NCI-H1436 (cell line): ENCODE data around the gene ZSCAN1.
"Not testable (repeated sequence)": the region's sequence is repeated elsewhere in the genome, so short reads cannot be mapped to it uniquely, and the experiment has no call there.

Source experiments
- DNase-seq: peaks from one replicate; lab custom pipeline; 2025; lab: John Stamatoyannopoulos, UW

ZSCAN1 gene, protein sequence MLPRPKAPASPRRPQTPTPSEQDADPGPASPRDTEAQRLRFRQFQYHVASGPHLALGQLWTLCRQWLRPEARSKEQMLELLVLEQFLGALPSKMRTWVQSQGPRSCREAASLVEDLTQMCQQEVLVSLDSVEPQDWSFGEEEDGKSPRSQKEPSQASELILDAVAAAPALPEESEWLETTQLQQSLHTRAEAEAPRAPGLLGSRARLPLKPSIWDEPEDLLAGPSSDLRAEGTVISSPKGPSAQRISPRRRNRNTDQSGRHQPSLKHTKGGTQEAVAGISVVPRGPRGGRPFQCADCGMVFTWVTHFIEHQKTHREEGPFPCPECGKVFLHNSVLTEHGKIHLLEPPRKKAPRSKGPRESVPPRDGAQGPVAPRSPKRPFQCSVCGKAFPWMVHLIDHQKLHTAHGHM

DNA sequence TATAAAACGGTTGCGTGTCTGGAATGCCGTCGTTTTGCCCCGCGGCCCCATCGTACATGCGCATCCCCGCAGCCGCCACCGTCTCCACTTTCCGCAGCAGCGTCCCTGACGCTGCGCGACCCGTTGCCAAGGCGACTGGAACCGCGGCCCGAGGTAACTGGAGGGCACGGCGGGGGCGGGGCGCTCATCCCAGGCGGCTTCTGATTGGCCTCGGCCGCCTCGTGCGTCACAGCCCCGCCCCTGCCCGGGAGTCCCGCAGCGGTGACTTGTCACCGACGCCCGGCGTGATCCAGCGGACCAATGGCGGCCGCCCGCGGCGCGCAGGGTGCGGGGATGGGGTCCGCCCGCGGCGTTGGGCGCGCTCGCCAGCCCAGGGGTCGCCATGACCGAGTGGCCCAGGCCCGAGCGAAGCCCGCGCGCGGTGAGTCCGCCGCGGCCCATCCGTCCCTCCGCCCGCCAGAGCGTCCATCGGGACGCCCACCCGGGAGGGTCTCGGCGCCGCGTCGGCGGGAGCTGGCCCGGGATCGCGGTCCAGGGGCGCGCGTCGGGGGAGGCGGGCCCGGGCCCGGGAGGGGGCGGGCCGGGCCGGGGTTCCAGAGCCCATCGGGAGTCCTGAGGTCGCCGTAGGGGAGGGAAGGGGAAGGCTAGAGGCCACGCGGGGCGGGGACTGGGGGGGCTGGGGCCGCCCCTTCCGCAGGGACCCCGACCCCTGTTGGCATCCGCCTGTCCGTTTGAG lies at the start of gene ZSCAN1:
TSS of gene ZSCAN1 (plus strand) at position 285 of the 736 bp plus-strand sequence. CDS start 3,812 bp downstream, outside the sequence.
- no peak for DNase-seq

DNA sequence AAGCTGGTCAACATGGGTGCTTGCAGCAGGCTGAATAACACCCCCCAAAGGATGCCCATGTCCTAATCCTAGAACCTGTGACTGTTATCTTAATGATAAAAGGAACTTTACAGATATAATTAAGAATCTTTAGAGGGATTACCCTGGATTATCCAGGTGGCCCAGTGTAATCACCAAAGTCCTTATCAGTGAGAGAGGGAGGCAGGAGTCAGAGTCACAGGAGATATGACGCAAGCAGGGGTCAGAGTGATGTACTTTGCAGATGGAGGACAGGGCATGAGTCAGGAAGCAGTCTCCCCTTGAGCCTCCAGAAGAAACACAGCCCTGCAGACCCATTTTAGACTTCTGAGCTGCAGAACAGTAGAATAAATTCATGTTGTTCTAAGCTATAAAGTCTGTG lies 41.0 kb upstream of the ZSCAN1 start:
- DNase-seq: no peak

GRCh38 chr19:58000677-58001076 lies 33.1 kb upstream of the ZSCAN1 start:
- no peak for DNase-seq

- peak; percentile 8 for DNase-seq
Measured at GRCh38 chr19:58001895-58002369, 31.9 kb upstream of the ZSCAN1 start.

DNA sequence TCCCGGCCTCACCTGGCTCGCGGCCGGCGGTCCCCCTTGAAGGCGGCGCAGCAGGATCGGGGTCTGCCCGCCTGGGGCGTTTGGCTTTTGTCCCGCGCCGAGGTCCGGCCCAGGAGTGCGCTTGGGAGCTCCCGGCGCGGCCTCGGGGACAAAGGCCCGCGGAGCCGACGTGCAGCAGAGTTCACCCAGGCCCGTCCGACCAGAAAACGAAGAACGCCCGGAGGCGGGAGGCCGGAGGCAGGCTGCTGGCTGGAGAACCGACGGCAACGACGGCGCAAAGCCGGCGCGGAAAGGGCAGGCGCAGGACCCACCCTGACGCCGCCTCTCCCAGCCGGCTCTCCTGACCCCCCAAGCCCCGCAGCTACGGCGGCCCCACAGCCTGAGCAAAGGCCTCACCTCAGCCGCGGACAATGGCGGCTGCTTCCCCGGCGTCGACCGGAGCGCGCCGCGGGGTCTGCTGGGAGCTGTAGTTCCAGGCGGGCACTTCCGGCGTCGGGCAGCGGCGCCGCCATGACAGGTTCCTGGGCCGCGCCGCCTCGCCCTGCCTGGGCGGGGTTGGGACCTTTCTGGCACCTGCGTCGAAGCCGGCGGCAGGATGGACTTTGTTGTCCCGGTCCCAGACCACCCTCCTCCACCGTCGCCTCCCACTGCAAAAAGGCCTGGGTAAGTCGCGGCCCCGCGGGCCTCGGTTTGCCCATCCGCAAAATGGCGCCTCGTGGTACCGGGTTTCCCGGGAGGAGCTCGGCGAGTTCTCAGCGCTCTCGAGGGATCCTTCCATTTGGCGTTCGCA lies 31.2 kb upstream of the ZSCAN1 start, which contains the start of gene ZNF606:
TSS of gene ZNF606 (minus strand) at position 437 of the 790 bp plus-strand sequence. CDS start 1,501 bp downstream, outside the sequence.
- peak; percentile 86 for DNase-seq

- DNase-seq: no peak
Measured at GRCh38 chr19:58003174-58003828, 30.5 kb upstream of the ZSCAN1 start.

GRCh38 chr19:58007285-58007684 lies 26.5 kb upstream of the ZSCAN1 start:
- DNase-seq: no peak

DNA sequence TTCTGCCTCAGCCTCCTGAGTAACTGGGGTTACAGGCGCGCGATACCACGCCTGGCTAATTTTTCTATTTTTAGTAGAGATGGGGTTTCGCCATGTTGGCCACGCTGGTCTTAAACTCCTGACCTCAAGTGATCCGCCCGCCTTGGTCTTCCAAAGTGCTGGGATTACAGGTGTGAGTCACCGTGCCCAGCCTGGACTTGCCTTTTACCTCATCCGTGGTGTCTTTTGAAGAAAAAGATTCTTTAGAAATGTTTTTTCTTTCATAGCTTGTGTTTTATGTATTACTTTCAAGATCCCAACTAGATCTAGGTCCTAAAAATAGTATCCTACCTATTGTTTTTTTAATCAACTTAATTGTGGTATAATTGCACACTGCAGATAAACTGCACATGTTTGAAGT lies 24.9 kb upstream of the ZSCAN1 start:
- DNase-seq: not testable (repeated sequence)

- DNase-seq: no peak
Measured at GRCh38 chr19:58009301-58009665, 24.5 kb upstream of the ZSCAN1 start.

GRCh38 chr19:58009666-58010301 lies 24.0 kb upstream of the ZSCAN1 start:
- peak; percentile 81 for DNase-seq

DNA sequence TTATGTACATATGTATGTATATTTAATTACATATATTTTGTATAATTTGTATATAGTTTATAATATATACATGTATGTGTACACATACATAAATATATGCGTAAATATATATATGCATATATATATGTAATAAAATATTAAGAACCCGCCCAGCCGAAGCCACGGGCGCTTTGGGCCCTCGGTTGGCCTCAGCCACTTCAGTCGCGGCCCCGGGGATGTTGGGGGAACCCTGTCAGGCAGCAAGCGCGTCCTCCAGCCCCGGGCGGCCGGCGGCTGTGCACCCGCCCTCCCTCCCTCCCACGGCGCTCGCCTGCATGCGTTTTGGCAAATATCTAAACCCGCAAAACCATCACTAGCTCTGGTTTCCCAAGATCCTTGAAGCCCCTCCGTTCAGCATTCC lies 23.3 kb upstream of the ZSCAN1 start:
- no peak for DNase-seq

DNA sequence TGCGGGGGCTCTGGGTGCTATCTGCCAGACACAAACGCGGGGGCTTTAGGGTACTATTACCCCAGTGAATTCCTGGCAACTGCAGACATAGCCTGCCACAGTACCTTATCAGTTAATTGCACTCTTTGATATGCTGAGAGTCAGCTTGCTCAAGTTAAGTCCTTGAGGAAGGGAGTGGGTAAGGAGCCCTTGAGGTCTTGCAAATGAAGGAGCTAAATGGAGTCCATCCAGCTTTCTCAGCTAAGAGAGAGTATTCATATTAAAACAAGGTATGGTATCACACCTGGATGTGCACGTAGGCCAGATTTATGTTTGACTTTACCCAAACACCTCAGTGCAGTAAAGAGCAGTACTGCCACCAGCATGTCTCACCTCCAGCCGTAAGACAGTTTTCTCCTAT lies 19.7 kb upstream of the ZSCAN1 start:
- no peak for DNase-seq

- no peak for DNase-seq
Measured at GRCh38 chr19:58020129-58020528, 13.7 kb upstream of the ZSCAN1 start.

GRCh38 chr19:58021541-58022282 lies 12.1 kb upstream of the ZSCAN1 start:
- peak; percentile 31 for DNase-seq

DNA sequence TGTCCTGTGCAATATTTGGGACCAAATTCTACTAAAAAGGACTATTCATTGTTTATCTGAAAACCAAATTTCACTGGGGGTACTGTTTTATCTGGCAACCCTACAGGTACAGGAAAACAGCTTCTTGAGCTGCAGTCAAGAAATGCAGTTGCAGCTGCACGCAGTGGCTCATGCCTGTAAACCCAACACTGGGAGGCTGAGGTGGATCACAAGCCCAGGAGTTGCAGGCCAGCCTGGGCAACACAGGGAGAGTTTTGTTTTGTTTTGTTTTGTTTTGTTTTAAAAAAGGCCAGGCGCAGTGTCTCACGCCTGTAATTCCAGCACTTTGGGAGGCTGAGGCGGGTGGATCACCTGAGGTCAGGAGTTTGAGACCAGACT lies 11.6 kb upstream of the ZSCAN1 start:
- DNase-seq: no peak

GRCh38 chr19:58024661-58025060 lies 9.2 kb upstream of the ZSCAN1 start:
- DNase-seq: no peak

- DNase-seq: no peak
Measured at GRCh38 chr19:58034477-58034793, 610 bp downstream of the ZSCAN1 start.

DNA sequence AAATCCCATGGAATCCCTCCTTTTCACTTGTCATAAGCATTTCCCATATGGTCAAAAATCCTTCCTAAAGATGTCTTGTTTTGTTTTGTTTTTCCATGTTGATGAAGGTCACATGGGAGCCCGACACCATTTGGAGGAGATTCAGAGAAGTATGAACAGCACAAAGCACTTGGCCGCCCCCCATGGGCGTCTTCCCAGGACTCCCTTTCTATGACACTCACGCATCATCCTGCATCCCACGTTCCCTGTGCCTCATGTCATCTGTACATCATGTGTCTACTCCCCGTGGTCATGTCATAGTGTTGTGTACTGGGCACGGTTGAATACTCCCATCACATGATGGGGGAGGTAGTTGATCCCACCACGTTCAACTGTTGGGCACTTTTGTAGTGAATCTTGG lies 2.0 kb downstream of the ZSCAN1 start:
- DNase-seq: no peak

DNA sequence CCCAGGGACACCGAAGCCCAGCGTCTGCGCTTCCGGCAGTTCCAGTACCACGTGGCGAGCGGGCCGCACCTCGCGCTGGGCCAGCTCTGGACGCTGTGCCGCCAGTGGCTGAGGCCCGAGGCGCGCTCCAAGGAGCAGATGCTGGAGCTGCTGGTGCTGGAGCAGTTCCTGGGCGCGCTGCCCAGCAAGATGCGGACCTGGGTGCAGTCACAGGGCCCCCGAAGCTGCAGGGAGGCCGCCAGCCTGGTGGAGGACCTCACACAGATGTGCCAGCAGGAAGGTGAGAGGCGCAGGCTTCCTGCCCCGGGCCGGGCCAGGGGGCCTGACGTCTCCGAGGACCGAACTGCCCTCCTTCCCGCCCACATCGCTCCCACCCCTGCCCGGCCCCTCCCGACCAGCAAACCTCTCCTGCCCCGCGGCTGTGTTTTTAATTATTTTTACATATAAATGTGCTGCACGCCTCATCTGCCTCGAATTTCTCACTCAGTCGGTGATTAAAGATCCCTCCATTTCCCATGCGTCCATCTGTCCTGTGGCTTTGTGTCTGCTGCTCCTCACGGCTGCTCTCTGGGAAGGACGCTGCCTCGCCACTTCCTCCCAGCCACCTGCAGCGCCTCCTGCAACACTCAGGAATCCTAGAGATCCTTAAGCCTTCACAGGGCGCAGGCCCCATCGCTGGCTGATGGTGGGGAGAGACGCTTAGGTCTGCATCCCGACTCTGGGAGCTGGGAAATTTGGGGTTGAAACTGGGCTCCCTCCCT lies 4.3 kb downstream of the ZSCAN1 start:
- no peak for DNase-seq

GRCh38 chr19:58038688-58039204 lies 4.9 kb downstream of the ZSCAN1 start:
- no peak for DNase-seq
